CD8-positive, alpha-beta memory T cell (primary cell): ENCODE results near the gene ATF6. TPM values are rescaled to one million over a fixed set of nuclear protein-coding genes. Genes with fewer than 3 reads are reported as not detected.
A peak's percentile ranks its signal among the peaks of the same experiment; 100 is the strongest.

Experiments
- CTCF ChIA-PET: fragments of 350-600 bp; sonication (Branson Sonifier 250); formaldehyde crosslinking; loops from one replicate; lab custom pipeline; 2021; ENCODE audit warnings: antibody characterized with exemption; lab: Charles Lee
- POLR2A ChIA-PET: fragments of 350-600 bp; sonication (Branson Sonifier 250); formaldehyde crosslinking; loops from one replicate; lab custom pipeline; 2021; ENCODE audit warnings: antibody characterized with exemption; lab: Charles Lee
- DNase-seq, 5 donors: peaks; one replicate each; pipeline versions ENCODE4 v3.0.0 to v3.0.0-alpha.2; 2020 to 2022; ENCODE audit warnings: mixed read lengths in 1 of 5
- H3K27ac ChIP-seq: one replicate; pipeline ENCODE4 v1.7.0; 2013; ENCODE audit warnings: low read depth, mild to moderate bottlenecking, low read length, moderate library complexity
- H3K27me3 ChIP-seq: 2 replicates; pipeline ENCODE4 v1.7.0; 2013; ENCODE audit warnings: low read length, mild to moderate bottlenecking; ENCODE audit not compliant: insufficient read depth, poor library complexity, severe bottlenecking
- H3K36me3 ChIP-seq: 2 replicates; pipeline ENCODE4 v1.7.0; 2013; ENCODE audit warnings: mild to moderate bottlenecking, low read length, moderate library complexity; ENCODE audit not compliant: insufficient read depth
- H3K4me1 ChIP-seq: 2 replicates; pipeline ENCODE4 v1.7.0; 2013; ENCODE audit warnings: mild to moderate bottlenecking, low read length, moderate library complexity; ENCODE audit not compliant: insufficient read depth
- H3K4me3 ChIP-seq: 2 replicates; pipeline ENCODE4 v1.7.0; 2013; ENCODE audit warnings: mild to moderate bottlenecking, low read length
- H3K9me3 ChIP-seq: 2 replicates; pipeline ENCODE4 v1.7.0; 2013; ENCODE audit warnings: mild to moderate bottlenecking, low read length
- H3K27ac Mint-ChIP-seq, 8 donors: one replicate each; pipeline ENCODE4 v1.8.0; 2020 to 2021; ENCODE audit warnings: mixed read lengths in 8 of 8, mild to moderate bottlenecking in 6 of 8, inconsistent platforms in 3 of 8, moderate library complexity in 3 of 8
- H3K27me3 Mint-ChIP-seq, 2 donors: one replicate each; pipeline ENCODE4 v1.8.0; 2020 to 2021; ENCODE audit warnings: mixed read lengths in 2 of 2, mild to moderate bottlenecking in 1 of 2, moderate library complexity in 1 of 2
- H3K36me3 Mint-ChIP-seq, 3 donors: one replicate each; pipeline ENCODE4 v1.8.0; 2020 to 2021; ENCODE audit warnings: mixed read lengths in 3 of 3, inconsistent platforms in 1 of 3, mild to moderate bottlenecking in 1 of 3
- H3K4me1 Mint-ChIP-seq, 3 donors: one replicate each; pipeline ENCODE4 v1.8.0; 2020 to 2021; ENCODE audit warnings: mixed read lengths in 3 of 3, inconsistent platforms in 1 of 3, mild to moderate bottlenecking in 1 of 3
- H3K4me3 Mint-ChIP-seq, 7 donors: one replicate each; pipeline ENCODE4 v1.8.0; 2020 to 2021; ENCODE audit warnings: mixed read lengths in 7 of 7, mild to moderate bottlenecking in 6 of 7, moderate library complexity in 4 of 7, inconsistent platforms in 2 of 7
- H3K9me3 Mint-ChIP-seq, 5 donors: one replicate each; pipeline ENCODE4 v1.8.0; 2020 to 2022; ENCODE audit warnings: mixed read lengths in 5 of 5, mild to moderate bottlenecking in 3 of 5, moderate library complexity in 2 of 5, inconsistent platforms in 1 of 5
- polyA plus RNA-seq: library from polyadenylated mRNA; unstranded; fragments of 300-500 nt; fragmentation: Illumina TruSeq; gene quantifications from one replicate; pipeline ENCODE4 v1.2.3, GENCODE V29; 2021
- total RNA-seq, 2 experiments: library from RNA; stranded (reverse); gene quantifications; one replicate each; pipeline ENCODE4 v1.2.3, GENCODE V29; 2021

Gene ATF6
- total and polyA plus RNA-seq, 3 experiments from 2014 or later = 14.7 to 22.8 (median 22.4) TPM

- Mint-ChIP-seq H3K9me3 (no peaks in the 10 kb centered on the region), H3K4me1 (peaks cover 38 to 42% (median 38%) of the 10 kb centered on the region in 3 donors), H3K36me3 (peaks cover 5 to 18% (median 16%) of the 10 kb centered on the region in 3 donors), H3K4me3 (no peak overlapping the region), H3K27ac (peak overlapping the region in 3 of 8 donors; percentile 10 to 23 (median 13)), H3K27me3 (no peaks in the 10 kb centered on the region)
- Histone ChIP-seq H3K27me3 (no peaks in the 10 kb centered on the region), H3K27ac (no peak overlapping the region), H3K4me3 (no peak overlapping the region), H3K36me3 (no peaks in the 10 kb centered on the region), H3K4me1 (peaks cover 46% of the 10 kb centered on the region), H3K9me3 (no peaks in the 10 kb centered on the region)
- ChIA-PET CTCF (no interaction called here), POLR2A (no interaction called here)
- no peak for DNase-seq
These were observed 170.7 kb downstream of the ATF6 start for GRCh38 chr1:161936786-161937185.

- Mint-ChIP-seq H3K27ac (no peak overlapping the region), H3K36me3 (peaks cover 21 to 53% (median 36%) of the 10 kb centered on the region in 3 donors), H3K9me3 (no peaks in the 10 kb centered on the region), H3K4me1 (peaks cover 6 to 8% (median 7%) of the 10 kb centered on the region in 3 donors), H3K27me3 (no peaks in the 10 kb centered on the region), H3K4me3 (no peak overlapping the region)
- H3K27ac ChIP-seq = peak overlapping the region; percentile 24
- H3K4me3 ChIP-seq = no peak overlapping the region
- CTCF ChIA-PET = no interaction called here
- DNase-seq = no peak
- peaks cover 4% of the 10 kb centered on the region for H3K36me3 ChIP-seq
- POLR2A ChIA-PET = interaction anchor here (0.7 kb wide), 1 partner anchor 13 kb away, joined by 4 read pairs; no protein-coding TSS in a partner anchor
- H3K4me1 ChIP-seq = peaks cover 7% of the 10 kb centered on the region
- H3K9me3 ChIP-seq = no peaks in the 10 kb centered on the region
- no peaks in the 10 kb centered on the region for H3K27me3 ChIP-seq
These were observed 174.9 kb downstream of the ATF6 start for GRCh38 chr1:161940866-161941591.

- Mint-ChIP-seq H3K27ac (no peak overlapping the region), H3K4me1 (peaks cover under 1 to 3% (median 1%) of the 10 kb centered on the region in 3 donors), H3K36me3 (peaks cover 19 to 55% (median 33%) of the 10 kb centered on the region in 3 donors), H3K27me3 (no peaks in the 10 kb centered on the region), H3K9me3 (no peaks in the 10 kb centered on the region), H3K4me3 (no peak overlapping the region)
- Histone ChIP-seq H3K9me3 (no peaks in the 10 kb centered on the region), H3K36me3 (peaks cover 4% of the 10 kb centered on the region), H3K27ac (peak overlapping the region; percentile 24), H3K4me1 (peaks cover under 1% of the 10 kb centered on the region), H3K4me3 (no peak overlapping the region), H3K27me3 (no peaks in the 10 kb centered on the region)
- CTCF ChIA-PET = no interaction called here
- DNase-seq = no peak
- POLR2A ChIA-PET = interaction anchor here (0.7 kb wide), 1 partner anchor 13 kb away, joined by 4 read pairs; no protein-coding TSS in a partner anchor
These were observed 175.8 kb downstream of the ATF6 start for GRCh38 chr1:161941726-161942436.

GRCh38 chr1:161943737-161944136 lies 177.6 kb downstream of the ATF6 start:
- CTCF ChIA-PET = no interaction called here
- Histone ChIP-seq H3K27me3 (no peaks in the 10 kb centered on the region), H3K4me1 (peaks cover 6% of the 10 kb centered on the region), H3K9me3 (no peaks in the 10 kb centered on the region), H3K36me3 (peaks cover 4% of the 10 kb centered on the region), H3K4me3 (no peak overlapping the region), H3K27ac (no peak overlapping the region)
- Mint-ChIP-seq H3K4me3 (no peak overlapping the region), H3K4me1 (peaks cover 0 to 2% (median 0%) of the 10 kb centered on the region in 3 donors), H3K9me3 (no peaks in the 10 kb centered on the region), H3K27ac (peak overlapping the region in 3 of 8 donors; percentile 21 to 51 (median 44)), H3K36me3 (peaks cover 25 to 55% (median 31%) of the 10 kb centered on the region in 3 donors), H3K27me3 (no peaks in the 10 kb centered on the region)
- DNase-seq = no peak
- POLR2A ChIA-PET = no interaction called here

GRCh38 chr1:161944381-161944780 lies 178.3 kb downstream of the ATF6 start:
- Histone ChIP-seq H3K4me3 (no peak overlapping the region), H3K4me1 (peaks cover 10% of the 10 kb centered on the region), H3K36me3 (peaks cover 4% of the 10 kb centered on the region), H3K27me3 (no peaks in the 10 kb centered on the region), H3K9me3 (no peaks in the 10 kb centered on the region), H3K27ac (no peak overlapping the region)
- Mint-ChIP-seq H3K36me3 (peaks cover 25 to 55% (median 31%) of the 10 kb centered on the region in 3 donors), H3K27ac (no peak overlapping the region), H3K4me1 (peaks cover 0 to 2% (median 0%) of the 10 kb centered on the region in 3 donors), H3K4me3 (no peak overlapping the region), H3K9me3 (no peaks in the 10 kb centered on the region), H3K27me3 (no peaks in the 10 kb centered on the region)
- POLR2A ChIA-PET = no interaction called here
- no peak for DNase-seq
- CTCF ChIA-PET = interaction anchor here (1.1 kb wide), 1 partner anchor 23 kb away, joined by 3 read pairs; no protein-coding TSS in a partner anchor

- CTCF ChIA-PET = interaction anchor here (1.1 kb wide), 1 partner anchor 24 kb away, joined by 3 read pairs; no protein-coding TSS in a partner anchor
- H3K27ac Mint-ChIP-seq = no peak overlapping the region
- Histone ChIP-seq H3K27ac (peak overlapping the region; percentile 17), H3K9me3 (no peaks in the 10 kb centered on the region), H3K4me3 (no peak overlapping the region), H3K4me1 (peaks cover 10% of the 10 kb centered on the region), H3K27me3 (no peaks in the 10 kb centered on the region), H3K36me3 (peaks cover 4% of the 10 kb centered on the region)
- peaks cover 0 to 6% (median 2%) of the 10 kb centered on the region in 3 donors for H3K4me1 Mint-ChIP-seq
- H3K4me3 Mint-ChIP-seq = no peak overlapping the region
- no peaks in the 10 kb centered on the region for H3K27me3 Mint-ChIP-seq
- DNase-seq = no peak
- peaks cover 25 to 55% (median 31%) of the 10 kb centered on the region in 3 donors for H3K36me3 Mint-ChIP-seq
- no peaks in the 10 kb centered on the region for H3K9me3 Mint-ChIP-seq
- POLR2A ChIA-PET = no interaction called here
These were observed 179.4 kb downstream of the ATF6 start for GRCh38 chr1:161945306-161946060.

- H3K4me3 ChIP-seq = no peak overlapping the region
- ChIA-PET POLR2A (no interaction called here), CTCF (no interaction called here)
- H3K36me3 Mint-ChIP-seq = peaks cover 25 to 51% (median 27%) of the 10 kb centered on the region in 3 donors
- H3K27me3 ChIP-seq = no peaks in the 10 kb centered on the region
- H3K4me3 Mint-ChIP-seq = no peak overlapping the region
- peaks cover 0 to 7% (median 2%) of the 10 kb centered on the region in 3 donors for H3K4me1 Mint-ChIP-seq
- peaks cover 4% of the 10 kb centered on the region for H3K36me3 ChIP-seq
- H3K4me1 ChIP-seq = peaks cover 10% of the 10 kb centered on the region
- H3K27ac Mint-ChIP-seq = no peak overlapping the region
- H3K9me3 Mint-ChIP-seq = no peaks in the 10 kb centered on the region
- H3K27ac ChIP-seq = peak overlapping the region; percentile 17
- DNase-seq = no peak
- H3K27me3 Mint-ChIP-seq = no peaks in the 10 kb centered on the region
- no peaks in the 10 kb centered on the region for H3K9me3 ChIP-seq
These were observed 180.2 kb downstream of the ATF6 start for GRCh38 chr1:161946071-161946987.
